Retinal pigment epithelial cell (primary cell): ENCODE results near the gene SELENOH.

ENCODE experiments used
- DNase-seq: peaks from one replicate; pipeline ENCODE4 v3.0.0-alpha.2; 2010; ENCODE audit warnings: low read depth
- H3K4me3 ChIP-seq: 2 replicates; pipeline ENCODE4 v1.5.1; 2011; ENCODE audit warnings: mild to moderate bottlenecking, low read length, control low read depth, moderate library complexity
- CTCF ChIP-seq: conservative IDR thresholded peaks from 2 replicates; pipeline ENCODE4 v1.5.1; 2011; ENCODE audit warnings: low read depth, low read length, control low read depth, inconsistent platforms

SELENOH gene

GRCh38 chr11:57791321-57792059 is 50.2 kb downstream of the SELENOH start:
- H3K4me3 ChIP-seq: no peak overlapping the region

GRCh38 chr11:57792060-57792541 is 50.8 kb downstream of the SELENOH start:
- no peak overlapping the region for H3K4me3 ChIP-seq
- DNase-seq: no peak
- no peak for TF ChIP-seq CTCF

More at GRCh38 chr11:57791321-57792059, 50.2 kb downstream of the SELENOH start:
- no peak for DNase-seq
- TF ChIP-seq CTCF: no peak

GRCh38 chr11:57792870-57793269 is 51.6 kb downstream of the SELENOH start:
- no peak for DNase-seq
- no peak overlapping the region for H3K4me3 ChIP-seq
- no peak for TF ChIP-seq CTCF
